ENCODE results near the gene CCDC8. TPM values are rescaled to one million over a fixed set of nuclear protein-coding genes. Genes with fewer than 3 reads are reported as not detected.
"Not testable (repeated sequence)": the region's sequence is repeated elsewhere in the genome, so short reads cannot be mapped to it uniquely, and the experiment has no call there.

Gene CCDC8
- total and polyA plus RNA-seq, 9 donors, result 63.9 to 95.3 (median 78.9) TPM

- WGBS (ENCODE audit: insufficient coverage), result no CpG with 5 or more reads among the region's 5 CpGs
- Histone ChIP-seq H3K4me1 (ENCODE audit: control insufficient read depth, insufficient read depth, low read length) (peaks cover 30% of the 10 kb centered on the region), H3K27me3 (ENCODE audit: control insufficient read depth, insufficient read depth, low read length) (no peaks in the 10 kb centered on the region), H3K27ac (ENCODE audit: low read length) (peak overlapping the region; percentile 89), H3K4me3 (ENCODE audit: low read length) (no peak overlapping the region), H3K9me3 (replicated peaks; ENCODE audit: control insufficient read depth, low read depth, low read length) (peaks cover 2% of the 10 kb centered on the region), H3K36me3 (ENCODE audit: control insufficient read depth, insufficient read depth, low read length) (no peaks in the 10 kb centered on the region)
- no peak for DNase-seq
Observed at GRCh38 chr19:46450737-46451136, 37.4 kb upstream of the CCDC8 start.

GRCh38 chr19:46449228-46449627 is 35.9 kb upstream of the CCDC8 start:
- no peaks in the 10 kb centered on the region for H3K36me3 ChIP-seq (ENCODE audit: control insufficient read depth, insufficient read depth, low read length)
- 80% methylated on average over 5 of the region's 7 CpGs for WGBS (ENCODE audit: insufficient coverage)
- peaks cover 27% of the 10 kb centered on the region for H3K4me1 ChIP-seq (ENCODE audit: control insufficient read depth, insufficient read depth, low read length)
- H3K4me3 ChIP-seq (ENCODE audit: low read length), result no peak overlapping the region
- no peaks in the 10 kb centered on the region for H3K27me3 ChIP-seq (ENCODE audit: control insufficient read depth, insufficient read depth, low read length)
- H3K27ac ChIP-seq (ENCODE audit: low read length), result no peak overlapping the region
- H3K9me3 ChIP-seq (replicated peaks; ENCODE audit: control insufficient read depth, low read depth, low read length), result peaks cover 2% of the 10 kb centered on the region
- DNase-seq, result no peak

- DNase-seq, result no peak
- Histone ChIP-seq H3K36me3 (ENCODE audit: control insufficient read depth, insufficient read depth, low read length) (no peaks in the 10 kb centered on the region), H3K27ac (ENCODE audit: low read length) (no peak overlapping the region), H3K27me3 (ENCODE audit: control insufficient read depth, insufficient read depth, low read length) (no peaks in the 10 kb centered on the region), H3K4me1 (ENCODE audit: control insufficient read depth, insufficient read depth, low read length) (peaks cover 25% of the 10 kb centered on the region), H3K4me3 (ENCODE audit: low read length) (no peak overlapping the region), H3K9me3 (replicated peaks; ENCODE audit: control insufficient read depth, low read depth, low read length) (peaks cover 2% of the 10 kb centered on the region)
- WGBS (ENCODE audit: insufficient coverage), result 89% methylated on average over 5 of the region's 10 CpGs
Observed at GRCh38 chr19:46448601-46449000, 35.2 kb upstream of the CCDC8 start.

GRCh38 chr19:46447824-46448223 is 34.5 kb upstream of the CCDC8 start:
- H3K4me3 ChIP-seq (ENCODE audit: low read length), result no peak overlapping the region
- H3K9me3 ChIP-seq (replicated peaks; ENCODE audit: control insufficient read depth, low read depth, low read length), result peaks cover 2% of the 10 kb centered on the region
- H3K4me1 ChIP-seq (ENCODE audit: control insufficient read depth, insufficient read depth, low read length), result peaks cover 28% of the 10 kb centered on the region
- H3K27ac ChIP-seq (ENCODE audit: low read length), result peak overlapping the region; percentile 53
- no peaks in the 10 kb centered on the region for H3K27me3 ChIP-seq (ENCODE audit: control insufficient read depth, insufficient read depth, low read length)
- WGBS (ENCODE audit: insufficient coverage), result 21% methylated on average over 2 of the region's 5 CpGs
- no peaks in the 10 kb centered on the region for H3K36me3 ChIP-seq (ENCODE audit: control insufficient read depth, insufficient read depth, low read length)
- DNase-seq, result peak; percentile 49

- Histone ChIP-seq H3K27me3 (ENCODE audit: control insufficient read depth, insufficient read depth, low read length) (no peaks in the 10 kb centered on the region), H3K9me3 (replicated peaks; ENCODE audit: control insufficient read depth, low read depth, low read length) (peaks cover 2% of the 10 kb centered on the region), H3K4me1 (ENCODE audit: control insufficient read depth, insufficient read depth, low read length) (peaks cover 29% of the 10 kb centered on the region), H3K27ac (ENCODE audit: low read length) (no peak overlapping the region), H3K4me3 (ENCODE audit: low read length) (no peak overlapping the region), H3K36me3 (ENCODE audit: control insufficient read depth, insufficient read depth, low read length) (no peaks in the 10 kb centered on the region)
- no CpG with 5 or more reads among the region's 3 CpGs for WGBS (ENCODE audit: insufficient coverage)
- DNase-seq, result no peak
Observed at GRCh38 chr19:46447006-46447405, 33.6 kb upstream of the CCDC8 start.

- WGBS (ENCODE audit: insufficient coverage), result 77% methylated on average over 15 of the region's 15 CpGs
- peaks cover 2% of the 10 kb centered on the region for H3K9me3 ChIP-seq (replicated peaks; ENCODE audit: control insufficient read depth, low read depth, low read length)
Observed at GRCh38 chr19:46446021-46446420, 32.7 kb upstream of the CCDC8 start.

GRCh38 chr19:46442808-46443450 is 29.6 kb upstream of the CCDC8 start:
- peak; percentile 85 for DNase-seq
- Histone ChIP-seq H3K4me1 (ENCODE audit: control insufficient read depth, insufficient read depth, low read length) (peaks cover 19% of the 10 kb centered on the region), H3K9me3 (replicated peaks; ENCODE audit: control insufficient read depth, low read depth, low read length) (no peaks in the 10 kb centered on the region), H3K36me3 (ENCODE audit: control insufficient read depth, insufficient read depth, low read length) (no peaks in the 10 kb centered on the region), H3K27ac (ENCODE audit: low read length) (peak overlapping the region; percentile 67), H3K27me3 (ENCODE audit: control insufficient read depth, insufficient read depth, low read length) (no peaks in the 10 kb centered on the region), H3K4me3 (ENCODE audit: low read length) (no peak overlapping the region)
- WGBS (ENCODE audit: insufficient coverage), result 20% methylated on average over 4 of the region's 8 CpGs

More at GRCh38 chr19:46446021-46446420, 32.7 kb upstream of the CCDC8 start:
- no peaks in the 10 kb centered on the region for H3K36me3 ChIP-seq (ENCODE audit: control insufficient read depth, insufficient read depth, low read length)
- H3K27ac ChIP-seq (ENCODE audit: low read length), result no peak overlapping the region
- H3K4me1 ChIP-seq (ENCODE audit: control insufficient read depth, insufficient read depth, low read length), result peaks cover 24% of the 10 kb centered on the region
- H3K4me3 ChIP-seq (ENCODE audit: low read length), result no peak overlapping the region
- no peak for DNase-seq
- no peaks in the 10 kb centered on the region for H3K27me3 ChIP-seq (ENCODE audit: control insufficient read depth, insufficient read depth, low read length)

- peak overlapping the region; percentile 55 for H3K27ac ChIP-seq (ENCODE audit: low read length)
- H3K36me3 ChIP-seq (ENCODE audit: control insufficient read depth, insufficient read depth, low read length), result no peaks in the 10 kb centered on the region
- H3K27me3 ChIP-seq (ENCODE audit: control insufficient read depth, insufficient read depth, low read length), result no peaks in the 10 kb centered on the region
- H3K9me3 ChIP-seq (replicated peaks; ENCODE audit: control insufficient read depth, low read depth, low read length), result no peaks in the 10 kb centered on the region
- no peak overlapping the region for H3K4me3 ChIP-seq (ENCODE audit: low read length)
- DNase-seq, result no peak
- no CpG with 5 or more reads among the region's 1 CpG for WGBS (ENCODE audit: insufficient coverage)
- peaks cover 13% of the 10 kb centered on the region for H3K4me1 ChIP-seq (ENCODE audit: control insufficient read depth, insufficient read depth, low read length)
Observed at GRCh38 chr19:46441866-46442265, 28.5 kb upstream of the CCDC8 start.

GRCh38 chr19:46435689-46436088 is 22.3 kb upstream of the CCDC8 start:
- not testable (repeated sequence) for H3K9me3 ChIP-seq (replicated peaks; ENCODE audit: control insufficient read depth, low read depth, low read length); H3K4me3 ChIP-seq (ENCODE audit: low read length); DNase-seq; H3K36me3 ChIP-seq (ENCODE audit: control insufficient read depth, insufficient read depth, low read length); H3K27ac ChIP-seq (ENCODE audit: low read length); H3K4me1 ChIP-seq (ENCODE audit: control insufficient read depth, insufficient read depth, low read length); H3K27me3 ChIP-seq (ENCODE audit: control insufficient read depth, insufficient read depth, low read length)
- 100% methylated on average over 2 of the region's 4 CpGs for WGBS (ENCODE audit: insufficient coverage)

- Histone ChIP-seq H3K27me3 (ENCODE audit: control insufficient read depth, insufficient read depth, low read length) (no peaks in the 10 kb centered on the region), H3K27ac (ENCODE audit: low read length) (no peak overlapping the region), H3K4me3 (ENCODE audit: low read length) (no peak overlapping the region), H3K4me1 (ENCODE audit: control insufficient read depth, insufficient read depth, low read length) (peaks cover 3% of the 10 kb centered on the region), H3K36me3 (ENCODE audit: control insufficient read depth, insufficient read depth, low read length) (no peaks in the 10 kb centered on the region), H3K9me3 (replicated peaks; ENCODE audit: control insufficient read depth, low read depth, low read length) (no peaks in the 10 kb centered on the region)
- 67% methylated on average over 1 of the region's 6 CpGs for WGBS (ENCODE audit: insufficient coverage)
- no peak for DNase-seq
Observed at GRCh38 chr19:46435009-46435408, 21.6 kb upstream of the CCDC8 start.

- H3K4me1 ChIP-seq (ENCODE audit: control insufficient read depth, insufficient read depth, low read length); H3K27ac ChIP-seq (ENCODE audit: low read length); H3K27me3 ChIP-seq (ENCODE audit: control insufficient read depth, insufficient read depth, low read length); H3K9me3 ChIP-seq (replicated peaks; ENCODE audit: control insufficient read depth, low read depth, low read length); DNase-seq; H3K36me3 ChIP-seq (ENCODE audit: control insufficient read depth, insufficient read depth, low read length); H3K4me3 ChIP-seq (ENCODE audit: low read length): not testable (repeated sequence)
- WGBS (ENCODE audit: insufficient coverage), result 80% methylated on average over 2 of the region's 7 CpGs
Observed at GRCh38 chr19:46433470-46433869, 20.1 kb upstream of the CCDC8 start.

Measured in muscle of leg (tissue), 11 donors.